A673 (cell line): ENCODE measurements around the gene BLTP3A.
"Not testable (repeated sequence)": the region's sequence is repeated elsewhere in the genome, so short reads cannot be mapped to it uniquely, and the experiment has no call there.

Source experiments
- EZH2 ChIP-seq: fragments of 200-600 bp; sonication (generic); IDR thresholded peaks from 2 replicates; pipeline ENCODE4 v1.6.1; 2017; ENCODE audit warnings: borderline replicate concordance, low read depth, mild to moderate bottlenecking, mixed read lengths, antibody characterized with exemption, low read length; ENCODE audit not compliant: poor library complexity, severe bottlenecking
- TF ChIP-seq, protein P1 (sequence below): fragments of 300-800, 200-600 bp; sonication (generic); conservative IDR thresholded peaks from 2 replicates; pipeline ENCODE4 v1.5.1; 2017; ENCODE audit warnings: low read depth, mild to moderate bottlenecking, antibody characterized with exemption, low read length, moderate library complexity, mixed read lengths

DNA sequence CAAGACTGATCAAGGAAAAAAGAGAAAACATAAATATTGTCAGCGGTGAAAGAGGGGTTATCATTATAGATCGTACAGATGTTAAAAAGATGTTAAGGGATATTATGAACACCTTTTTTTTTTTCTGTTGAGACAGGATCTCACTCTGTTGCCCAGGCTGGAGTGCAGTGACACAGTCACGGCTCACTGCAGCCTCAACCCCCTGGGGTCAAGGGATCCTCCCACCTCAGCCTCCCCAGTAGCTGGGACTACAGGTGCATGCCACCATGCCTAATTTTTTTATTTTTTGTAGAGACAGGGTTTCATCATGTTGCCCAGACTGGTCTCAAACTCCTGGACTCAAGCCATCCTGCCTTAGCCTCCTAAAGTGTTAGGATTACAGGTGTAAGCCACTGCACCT is 16.6 kb downstream of the BLTP3A start:
- TF ChIP-seq, protein P1, sequence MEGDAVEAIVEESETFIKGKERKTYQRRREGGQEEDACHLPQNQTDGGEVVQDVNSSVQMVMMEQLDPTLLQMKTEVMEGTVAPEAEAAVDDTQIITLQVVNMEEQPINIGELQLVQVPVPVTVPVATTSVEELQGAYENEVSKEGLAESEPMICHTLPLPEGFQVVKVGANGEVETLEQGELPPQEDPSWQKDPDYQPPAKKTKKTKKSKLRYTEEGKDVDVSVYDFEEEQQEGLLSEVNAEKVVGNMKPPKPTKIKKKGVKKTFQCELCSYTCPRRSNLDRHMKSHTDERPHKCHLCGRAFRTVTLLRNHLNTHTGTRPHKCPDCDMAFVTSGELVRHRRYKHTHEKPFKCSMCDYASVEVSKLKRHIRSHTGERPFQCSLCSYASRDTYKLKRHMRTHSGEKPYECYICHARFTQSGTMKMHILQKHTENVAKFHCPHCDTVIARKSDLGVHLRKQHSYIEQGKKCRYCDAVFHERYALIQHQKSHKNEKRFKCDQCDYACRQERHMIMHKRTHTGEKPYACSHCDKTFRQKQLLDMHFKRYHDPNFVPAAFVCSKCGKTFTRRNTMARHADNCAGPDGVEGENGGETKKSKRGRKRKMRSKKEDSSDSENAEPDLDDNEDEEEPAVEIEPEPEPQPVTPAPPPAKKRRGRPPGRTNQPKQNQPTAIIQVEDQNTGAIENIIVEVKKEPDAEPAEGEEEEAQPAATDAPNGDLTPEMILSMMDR, result not testable (repeated sequence)
- not testable (repeated sequence) for TF ChIP-seq EZH2
